Stimulated activated CD4-positive, alpha-beta T cell treated with anti-CD3 and anti-CD28 coated beads, Interleukin-4, amount 100 ng/mL, for 24 hours (primary cell): ENCODE results near the gene SMYD3.
"Not testable (repeated sequence)": the region's sequence is repeated elsewhere in the genome, so short reads cannot be mapped to it uniquely, and the experiment has no call there.

Experiments used
- DNase-seq: peaks from one replicate; pipeline ENCODE4 v3.0.0-alpha.2; 2020

Gene SMYD3

GRCh38 chr1:246081856-246082668 lies 425.0 kb downstream of the SMYD3 start:
- no peak for DNase-seq

DNA sequence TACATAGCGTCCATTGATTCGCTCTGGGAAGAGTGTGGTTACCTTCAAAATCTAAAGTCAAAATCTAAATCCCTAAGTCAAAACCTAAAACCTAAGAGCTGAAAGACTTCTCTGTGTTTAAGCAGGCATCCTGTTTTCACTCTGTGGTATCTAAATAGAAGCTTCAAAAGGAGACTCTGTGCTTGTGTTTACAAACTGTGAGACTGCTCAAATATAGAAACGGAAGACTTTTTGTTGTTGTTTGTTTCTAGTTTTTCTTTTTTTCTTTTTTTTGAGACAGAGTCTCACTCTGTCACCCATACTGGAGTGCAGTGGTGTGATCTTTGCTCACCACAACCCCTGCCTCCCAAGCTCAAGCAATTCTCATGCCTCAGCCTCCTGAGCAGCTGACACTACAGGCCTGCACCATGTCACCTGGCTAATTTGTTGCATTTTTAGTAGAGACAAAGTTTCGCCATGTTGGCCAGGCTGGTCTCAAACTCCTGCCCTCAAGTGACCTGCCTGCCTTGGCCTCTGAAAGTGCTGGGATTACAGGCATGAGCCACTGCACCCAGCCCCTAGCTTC lies 425.9 kb downstream of the SMYD3 start:
- DNase-seq: no peak

- DNase-seq: no peak
Measured at GRCh38 chr1:246080031-246080430, 427.0 kb downstream of the SMYD3 start.

DNA sequence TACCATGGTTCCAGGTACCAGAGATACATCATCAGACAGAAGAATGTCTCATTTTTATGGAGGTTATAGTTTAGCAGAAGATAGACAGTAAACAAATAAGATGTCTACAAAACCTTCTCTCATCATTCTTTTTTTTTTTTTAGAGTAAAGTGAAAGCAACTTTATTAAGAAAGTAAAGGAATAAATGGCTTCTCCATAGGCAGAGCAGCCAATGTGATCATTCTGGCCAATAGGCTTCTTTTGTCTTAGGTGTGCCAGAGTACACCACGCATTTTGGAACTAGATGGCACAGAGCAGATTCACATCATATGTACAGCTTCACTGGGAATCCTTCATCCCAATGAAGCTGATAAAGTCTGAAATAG lies 428.2 kb downstream of the SMYD3 start:
- DNase-seq: no peak

GRCh38 chr1:246078126-246078887 lies 428.8 kb downstream of the SMYD3 start:
- DNase-seq: no peak

GRCh38 chr1:246077476-246077875 lies 429.6 kb downstream of the SMYD3 start:
- no peak for DNase-seq

GRCh38 chr1:246074421-246074820 lies 432.7 kb downstream of the SMYD3 start:
- DNase-seq: no peak

- DNase-seq: no peak
Measured at GRCh38 chr1:246072456-246072955, 434.6 kb downstream of the SMYD3 start.

DNA sequence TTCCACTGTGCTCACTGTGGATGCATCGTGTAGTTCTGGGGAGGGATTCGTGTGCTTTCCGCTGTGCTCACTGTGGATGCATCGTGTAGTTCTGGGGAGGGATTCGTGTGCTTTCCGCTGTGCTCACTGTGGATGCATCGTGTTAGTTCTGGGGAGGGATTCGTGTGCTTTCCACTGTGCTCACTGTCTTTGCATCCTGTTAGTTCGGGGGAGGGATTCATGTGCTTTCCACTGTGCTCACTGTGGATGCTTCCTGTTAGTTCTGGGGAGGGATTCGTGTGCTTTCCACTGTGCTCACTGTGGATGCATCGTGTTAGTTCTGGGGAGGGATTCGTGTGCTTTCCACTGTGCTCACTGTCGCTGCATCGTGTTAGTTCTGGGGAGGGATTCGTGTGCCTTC lies 435.1 kb downstream of the SMYD3 start:
- DNase-seq: not testable (repeated sequence)

DNA sequence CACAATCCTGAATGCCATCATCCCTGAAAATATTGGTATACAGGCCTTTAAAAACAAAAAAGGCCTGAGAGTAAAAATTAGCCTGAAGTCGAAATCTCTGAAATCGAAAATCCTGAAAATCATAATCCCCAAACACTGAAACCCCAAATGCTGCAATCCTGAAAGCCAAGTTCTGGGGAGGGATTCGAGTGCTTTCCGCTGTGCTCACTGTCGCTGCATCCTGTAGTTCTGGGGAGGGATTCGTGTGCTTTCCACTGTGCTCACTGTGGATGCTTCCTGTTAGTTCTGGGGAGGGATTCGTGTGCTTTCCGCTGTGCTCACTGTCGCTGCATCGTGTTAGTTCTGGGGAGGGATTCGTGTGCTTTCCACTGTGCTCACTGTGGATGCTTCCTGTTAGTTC lies 435.5 kb downstream of the SMYD3 start:
- DNase-seq: not testable (repeated sequence)

- no peak for DNase-seq
Measured at GRCh38 chr1:246069581-246069980, 437.5 kb downstream of the SMYD3 start.

GRCh38 chr1:246068619-246069509 lies 438.2 kb downstream of the SMYD3 start:
- no peak for DNase-seq

DNA sequence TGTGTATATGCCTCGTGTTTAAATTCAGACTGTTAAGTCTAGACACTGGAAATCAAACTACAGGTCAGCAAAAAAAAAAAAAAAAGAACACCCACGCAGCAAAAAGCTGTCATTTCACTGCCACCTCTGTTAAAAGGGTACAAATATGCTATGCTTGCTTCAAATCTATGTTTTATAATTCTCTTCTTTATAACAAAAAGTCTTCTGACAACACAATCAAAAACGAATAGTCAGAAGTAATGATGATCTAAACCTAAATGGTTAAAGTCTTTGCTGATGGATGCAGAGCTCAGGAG lies 438.9 kb downstream of the SMYD3 start:
- no peak for DNase-seq

DNA sequence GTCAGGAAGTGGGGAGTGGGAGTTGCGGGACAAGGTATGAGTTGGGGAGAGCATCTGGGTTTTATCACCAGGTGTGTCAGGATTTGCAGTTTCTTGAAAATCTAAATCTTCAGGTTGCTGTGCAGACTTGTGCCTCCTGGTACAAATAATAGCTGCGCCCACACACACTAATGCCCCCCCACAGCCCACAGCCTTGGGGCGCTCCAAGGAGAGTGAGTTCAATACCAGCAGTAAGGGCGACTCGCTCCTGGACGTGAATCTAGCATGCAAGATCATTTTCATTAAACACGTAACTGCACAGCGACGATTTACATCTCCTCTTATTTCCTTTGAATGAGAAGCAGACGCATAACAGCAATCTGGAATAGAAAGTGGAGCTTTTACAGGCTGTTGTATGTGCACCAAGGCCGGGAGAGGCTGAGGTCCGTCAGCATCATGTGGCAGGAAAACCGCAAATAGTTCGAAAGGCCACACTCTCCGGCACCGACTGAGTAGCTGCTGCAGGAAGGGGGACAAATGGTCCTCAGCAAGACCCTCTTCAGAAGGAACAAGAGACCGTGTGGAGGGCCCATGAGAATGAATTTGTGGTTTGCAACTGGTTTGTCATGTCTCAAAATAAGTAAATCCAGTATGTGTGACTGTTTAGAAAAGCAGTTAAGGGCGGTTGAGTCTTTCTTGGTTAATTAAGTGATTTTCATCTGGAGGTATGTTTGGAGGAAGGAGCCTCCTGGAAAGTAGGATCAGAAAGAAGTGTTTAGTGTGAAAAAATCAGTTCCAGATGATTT lies 439.5 kb downstream of the SMYD3 start:
- no peak for DNase-seq

DNA sequence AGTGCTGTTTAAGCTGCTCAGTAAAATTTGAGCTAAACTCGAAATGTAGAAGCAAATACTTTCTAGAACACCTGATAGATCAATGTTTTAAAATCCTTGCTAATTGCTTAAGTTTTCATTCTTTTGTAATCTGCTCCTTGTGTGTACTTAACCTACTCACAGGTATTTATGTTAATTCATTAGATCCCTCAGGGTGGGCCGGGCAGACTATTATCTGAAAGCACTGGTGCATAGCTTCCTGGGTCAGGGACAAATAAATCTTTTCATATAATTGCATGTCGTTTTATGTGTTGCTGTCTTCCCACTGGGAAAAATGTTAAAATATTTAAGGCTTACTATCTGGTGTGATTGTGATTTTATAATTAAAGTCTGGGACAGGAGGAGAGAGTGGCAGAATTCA lies 440.5 kb downstream of the SMYD3 start:
- DNase-seq: no peak

- DNase-seq: no peak
Measured at GRCh38 chr1:246065592-246065991, 441.5 kb downstream of the SMYD3 start.

DNA sequence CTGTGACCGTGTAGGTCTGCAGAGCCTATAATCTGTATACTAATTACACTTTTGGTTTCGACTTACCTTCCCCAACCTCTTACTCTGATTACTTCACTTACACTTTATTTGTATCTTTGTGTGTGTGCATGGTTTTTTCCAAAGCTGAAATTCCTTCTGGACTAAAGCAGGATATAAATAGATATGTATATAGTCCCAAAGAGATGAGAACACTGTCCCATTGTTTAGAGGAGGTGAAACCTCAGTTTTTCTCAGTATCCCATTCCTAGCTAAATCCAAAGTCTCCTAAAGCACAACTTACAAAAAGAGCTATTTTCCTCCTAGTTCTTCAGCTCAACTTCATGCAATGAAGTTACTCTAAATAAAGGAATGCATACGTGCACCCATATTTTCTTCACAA lies 442.2 kb downstream of the SMYD3 start:
- no peak for DNase-seq

DNA sequence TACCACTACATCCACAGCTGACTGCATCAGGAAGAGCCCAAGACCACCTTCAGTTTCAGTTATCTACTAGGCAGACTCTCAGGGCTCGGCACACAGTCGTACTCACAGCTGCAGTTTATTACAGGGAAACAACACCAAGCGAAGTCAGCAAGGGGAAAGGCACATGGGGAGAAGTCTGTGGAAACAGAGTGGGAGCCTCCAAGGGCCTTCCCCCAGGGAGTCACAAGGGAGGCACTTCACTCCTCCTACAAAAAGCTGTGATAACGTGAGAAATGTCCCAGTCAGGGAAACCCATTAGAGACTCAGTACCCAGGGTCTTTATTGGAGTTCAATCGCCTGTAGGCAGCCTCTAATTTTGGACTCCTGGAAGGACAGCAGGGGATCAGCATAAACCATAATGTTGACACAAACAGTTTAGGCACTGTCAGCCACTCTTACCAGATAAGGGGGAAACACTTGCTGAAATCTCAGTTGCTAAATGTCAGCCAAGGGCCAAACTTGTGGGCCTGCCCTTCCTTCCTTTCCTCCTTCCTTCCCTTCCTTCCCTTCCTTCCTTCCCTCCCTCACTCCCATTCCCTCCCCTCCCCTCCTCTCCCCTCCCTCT lies 444.0 kb downstream of the SMYD3 start:
- no peak for DNase-seq

DNA sequence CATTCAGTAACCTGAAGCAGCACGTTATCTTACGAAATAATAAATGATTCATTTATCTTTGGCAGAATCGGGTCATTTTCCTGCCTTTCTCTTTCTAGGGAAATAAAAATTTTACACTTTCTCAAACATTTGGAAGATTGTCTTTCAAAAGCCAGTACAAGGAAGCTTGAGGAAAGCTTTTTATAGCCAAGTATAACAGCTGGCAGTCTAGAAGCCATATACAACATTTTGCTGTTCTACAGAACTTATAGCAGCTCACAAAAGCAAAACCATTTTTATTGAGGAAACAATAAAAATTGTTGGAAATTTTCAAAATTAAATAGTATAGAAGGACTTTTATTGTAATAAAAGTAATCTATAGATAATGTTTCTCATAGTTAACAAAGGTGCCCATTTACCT lies 448.6 kb downstream of the SMYD3 start:
- DNase-seq: no peak

GRCh38 chr1:246052603-246053002 lies 454.5 kb downstream of the SMYD3 start:
- DNase-seq: no peak

DNA sequence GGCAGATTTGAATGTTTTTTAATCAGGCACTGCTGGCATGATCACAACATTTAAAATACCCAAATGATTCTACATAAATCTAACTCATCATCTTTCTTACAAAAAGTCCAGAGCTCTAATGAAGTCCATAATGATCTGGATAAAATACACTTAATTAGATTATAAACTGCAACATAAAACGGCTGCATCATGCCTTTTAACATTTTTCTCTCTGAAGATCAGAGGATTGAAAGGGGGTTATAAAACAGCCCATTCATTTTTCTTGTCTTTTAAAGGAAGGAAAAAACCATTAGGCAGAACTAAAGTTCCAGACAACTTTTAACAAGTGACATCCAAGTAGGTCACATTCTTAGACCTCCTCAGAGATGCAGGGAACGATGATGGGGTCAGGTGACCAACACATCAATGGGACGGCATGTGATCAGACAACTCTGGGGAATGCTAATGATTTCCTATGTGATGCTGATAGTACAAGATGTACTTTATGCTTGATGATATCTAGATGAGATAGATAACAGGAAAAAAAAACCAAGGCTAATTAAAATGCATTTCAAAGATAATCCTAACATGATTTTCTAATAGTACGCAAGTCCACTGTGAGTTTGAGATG lies 455.1 kb downstream of the SMYD3 start:
- DNase-seq: no peak
